PFSK-1 (cell line): Measurements from ENCODE around the gene CALML5.

ENCODE experiments used
- FOXP2 ChIP-seq: optimal IDR thresholded peaks from 2 replicates; pipeline ENCODE3; 2011; ENCODE audit warnings: borderline replicate concordance, control low read depth, inconsistent platforms; ENCODE audit not compliant: insufficient read depth; ENCODE audit errors: extremely low read length, extremely low read depth
- POLR2AphosphoS5 ChIP-seq: IDR thresholded peaks from 2 replicates; pipeline ENCODE4 v1.6.1; 2012; ENCODE audit warnings: low read depth, mild to moderate bottlenecking, control low read depth, low read length, moderate library complexity
- SIN3A ChIP-seq: IDR thresholded peaks from 2 replicates; pipeline ENCODE4 v1.6.1; 2012; ENCODE audit warnings: mild to moderate bottlenecking, low read length, moderate library complexity, borderline replicate concordance; ENCODE audit not compliant: insufficient read depth
- TAF1 ChIP-seq: IDR thresholded peaks from 2 replicates; pipeline ENCODE4 v1.6.1; 2012; ENCODE audit warnings: low read length, control low read depth, borderline replicate concordance; ENCODE audit not compliant: insufficient read depth
- TF ChIP-seq, protein P1 (sequence below), 2 experiments: IDR thresholded peaks; 2 replicates each; pipeline versions ENCODE4 v1.6.1 to v1.8.0; 2011 to 2012; ENCODE audit warnings: low read depth in 2 of 2, low read length in 2 of 2, control low read depth in 1 of 2, inconsistent platforms in 1 of 2, mild to moderate bottlenecking in 1 of 2, moderate library complexity in 1 of 2; ENCODE audit not compliant: insufficient read depth in 1 of 2

The CALML5 gene

GRCh38 chr10:5498791-5499492, 428 bp downstream of the CALML5 start:
- no peak for TF ChIP-seq FOXP2
- TF ChIP-seq SIN3A: no peak
- TF ChIP-seq POLR2AphosphoS5: no peak
- TF ChIP-seq TAF1: no peak
- TF ChIP-seq, protein P1, sequence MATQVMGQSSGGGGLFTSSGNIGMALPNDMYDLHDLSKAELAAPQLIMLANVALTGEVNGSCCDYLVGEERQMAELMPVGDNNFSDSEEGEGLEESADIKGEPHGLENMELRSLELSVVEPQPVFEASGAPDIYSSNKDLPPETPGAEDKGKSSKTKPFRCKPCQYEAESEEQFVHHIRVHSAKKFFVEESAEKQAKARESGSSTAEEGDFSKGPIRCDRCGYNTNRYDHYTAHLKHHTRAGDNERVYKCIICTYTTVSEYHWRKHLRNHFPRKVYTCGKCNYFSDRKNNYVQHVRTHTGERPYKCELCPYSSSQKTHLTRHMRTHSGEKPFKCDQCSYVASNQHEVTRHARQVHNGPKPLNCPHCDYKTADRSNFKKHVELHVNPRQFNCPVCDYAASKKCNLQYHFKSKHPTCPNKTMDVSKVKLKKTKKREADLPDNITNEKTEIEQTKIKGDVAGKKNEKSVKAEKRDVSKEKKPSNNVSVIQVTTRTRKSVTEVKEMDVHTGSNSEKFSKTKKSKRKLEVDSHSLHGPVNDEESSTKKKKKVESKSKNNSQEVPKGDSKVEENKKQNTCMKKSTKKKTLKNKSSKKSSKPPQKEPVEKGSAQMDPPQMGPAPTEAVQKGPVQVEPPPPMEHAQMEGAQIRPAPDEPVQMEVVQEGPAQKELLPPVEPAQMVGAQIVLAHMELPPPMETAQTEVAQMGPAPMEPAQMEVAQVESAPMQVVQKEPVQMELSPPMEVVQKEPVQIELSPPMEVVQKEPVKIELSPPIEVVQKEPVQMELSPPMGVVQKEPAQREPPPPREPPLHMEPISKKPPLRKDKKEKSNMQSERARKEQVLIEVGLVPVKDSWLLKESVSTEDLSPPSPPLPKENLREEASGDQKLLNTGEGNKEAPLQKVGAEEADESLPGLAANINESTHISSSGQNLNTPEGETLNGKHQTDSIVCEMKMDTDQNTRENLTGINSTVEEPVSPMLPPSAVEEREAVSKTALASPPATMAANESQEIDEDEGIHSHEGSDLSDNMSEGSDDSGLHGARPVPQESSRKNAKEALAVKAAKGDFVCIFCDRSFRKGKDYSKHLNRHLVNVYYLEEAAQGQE (IDR thresholded peaks at IDR 0.05; ENCODE audit: insufficient read depth in 1 of 2, low read depth in 2 of 2, low read length in 2 of 2): no peak

- no peak for TF ChIP-seq TAF1
Observed at GRCh38 chr10:5497948-5498730, 1.2 kb downstream of the CALML5 start.

- TF ChIP-seq, protein P1 (IDR thresholded peaks at IDR 0.05; ENCODE audit: insufficient read depth in 1 of 2, low read depth in 2 of 2, low read length in 2 of 2): no peak
- TF ChIP-seq FOXP2 (no peak), POLR2AphosphoS5 (no peak), TAF1 (no peak), SIN3A (no peak)
Observed at GRCh38 chr10:5497289-5497688, 2.1 kb downstream of the CALML5 start.

DNA sequence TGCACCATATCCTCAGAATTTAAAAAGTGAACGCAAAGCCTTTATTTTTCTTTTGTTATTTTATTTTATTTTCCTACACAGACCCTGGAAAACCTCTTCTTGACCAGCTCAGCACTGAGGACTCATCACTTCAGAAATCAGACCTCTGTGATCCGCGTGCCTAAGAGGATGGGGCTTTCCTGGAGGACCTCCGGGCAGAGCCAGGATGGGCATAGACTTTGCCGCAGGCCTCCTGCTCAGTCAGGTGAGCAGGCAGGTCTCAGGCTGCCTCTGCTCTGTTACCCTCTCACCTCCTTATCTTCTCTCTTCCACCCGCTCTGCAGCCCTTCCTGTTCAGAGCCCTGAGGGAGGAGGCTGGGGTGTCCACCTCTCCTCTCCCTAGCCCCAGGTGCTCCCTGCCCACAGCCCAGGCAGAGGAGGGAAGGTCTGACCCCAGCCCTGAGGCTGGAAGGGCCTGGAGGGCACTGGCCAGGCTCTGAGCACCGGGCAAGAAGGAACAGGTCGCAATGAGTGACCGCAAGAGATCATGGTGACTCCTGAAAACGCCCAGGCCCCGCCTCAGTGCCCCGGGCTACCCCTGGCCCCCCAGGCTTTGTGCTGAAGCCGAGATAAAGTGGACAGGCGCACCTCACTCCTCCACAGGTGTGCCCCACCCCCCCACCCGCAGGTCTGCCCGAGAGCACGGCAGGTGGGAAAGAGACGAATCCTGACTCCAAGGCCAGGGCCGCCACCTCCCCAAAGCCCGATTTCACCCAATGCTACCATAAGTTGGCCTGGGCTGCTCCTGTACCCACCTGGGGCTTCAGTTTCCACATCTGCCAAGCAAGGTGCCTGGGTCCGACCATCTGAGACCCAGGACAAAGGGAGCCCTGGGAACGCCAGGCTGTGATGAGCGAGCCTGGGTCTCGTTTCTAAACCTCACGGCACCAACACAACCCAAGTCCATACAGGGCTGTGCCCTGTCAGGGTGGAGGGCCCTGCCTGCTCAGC, 2.8 kb downstream of the CALML5 start:
- TF ChIP-seq SIN3A (no peak), FOXP2 (no peak), POLR2AphosphoS5 (no peak), TAF1 (no peak)
- TF ChIP-seq, protein P1 (IDR thresholded peaks at IDR 0.05; ENCODE audit: insufficient read depth in 1 of 2, low read depth in 2 of 2, low read length in 2 of 2): no peak

DNA sequence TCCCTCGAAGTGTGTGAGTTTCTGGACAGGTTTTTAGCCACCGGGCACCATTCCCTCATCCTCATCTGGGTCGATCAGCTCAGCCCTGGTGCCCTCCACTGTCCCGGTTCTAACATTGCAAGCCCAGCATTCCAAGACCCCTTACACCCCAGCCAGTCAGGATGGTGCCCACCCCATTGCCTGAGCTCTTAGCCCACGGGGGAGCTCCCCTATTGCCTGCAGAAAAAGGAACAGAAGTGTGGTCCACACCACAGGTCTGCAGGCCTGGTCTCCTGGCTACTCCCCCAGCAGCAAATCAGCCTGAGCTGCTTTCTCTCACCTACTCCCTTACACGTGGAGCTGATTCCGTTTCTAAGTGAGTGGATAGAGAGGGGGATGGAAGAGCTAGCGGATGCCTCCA, 4.8 kb downstream of the CALML5 start:
- TF ChIP-seq SIN3A: no peak
- TF ChIP-seq, protein P1 (IDR thresholded peaks at IDR 0.05; ENCODE audit: insufficient read depth in 1 of 2, low read depth in 2 of 2, low read length in 2 of 2): no peak
- TF ChIP-seq POLR2AphosphoS5: no peak
- no peak for TF ChIP-seq FOXP2
- no peak for TF ChIP-seq TAF1
